ENCODE results near the gene KCNQ4. TPM values are rescaled to one million over a fixed set of nuclear protein-coding genes. Genes with fewer than 3 reads are reported as not detected.

KCNQ4 gene
- total and polyA plus RNA-seq, 10 of the 15 experiments (the other 5 are each of a cell fraction or from before 2014, with no cell fraction given) = 0.04 to 0.18 (median 0.08) TPM; not detected in 2

- H2AFZ ChIP-seq (ENCODE audit: control insufficient read depth, low read depth, low read length) = no peak overlapping the region
- BruUV-seq (replicated peaks) = no TSS peak
- TF ChIP-seq, protein P1, sequence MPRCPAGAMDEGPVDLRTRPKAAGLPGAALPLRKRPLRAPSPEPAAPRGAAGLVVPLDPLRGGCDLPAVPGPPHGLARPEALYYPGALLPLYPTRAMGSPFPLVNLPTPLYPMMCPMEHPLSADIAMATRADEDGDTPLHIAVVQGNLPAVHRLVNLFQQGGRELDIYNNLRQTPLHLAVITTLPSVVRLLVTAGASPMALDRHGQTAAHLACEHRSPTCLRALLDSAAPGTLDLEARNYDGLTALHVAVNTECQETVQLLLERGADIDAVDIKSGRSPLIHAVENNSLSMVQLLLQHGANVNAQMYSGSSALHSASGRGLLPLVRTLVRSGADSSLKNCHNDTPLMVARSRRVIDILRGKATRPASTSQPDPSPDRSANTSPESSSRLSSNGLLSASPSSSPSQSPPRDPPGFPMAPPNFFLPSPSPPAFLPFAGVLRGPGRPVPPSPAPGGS (IDR thresholded peaks at IDR 0.05; ENCODE audit: borderline replicate concordance, insufficient read depth, low read depth, low read length, poor library complexity, severe bottlenecking) = no peak
- TF ChIP-seq FOS (IDR thresholded peaks at IDR 0.05; ENCODE audit: borderline replicate concordance, extremely low read depth, insufficient read length) (no peak), TCF3 (IDR thresholded peaks at IDR 0.05; ENCODE audit: borderline replicate concordance, insufficient read depth, low read depth, low read length) (no peak), MYC (IDR thresholded peaks at IDR 0.05; ENCODE audit: insufficient read depth, insufficient read length, insufficient replicate concordance, low read length, severe bottlenecking) (no peak), JUND (IDR thresholded peaks at IDR 0.05; ENCODE audit: low read depth, low read length) (no peak), MEF2A (IDR thresholded peaks at IDR 0.05; ENCODE audit: insufficient read depth, low read depth, low read length) (no peak), TARDBP (IDR thresholded peaks at IDR 0.05; ENCODE audit: borderline replicate concordance) (no peak), YBX1 (IDR thresholded peaks at IDR 0.05) (no peak), BACH1 (IDR thresholded peaks at IDR 0.05; ENCODE audit: borderline replicate concordance) (no peak)
- TF ChIP-seq, protein P2, sequence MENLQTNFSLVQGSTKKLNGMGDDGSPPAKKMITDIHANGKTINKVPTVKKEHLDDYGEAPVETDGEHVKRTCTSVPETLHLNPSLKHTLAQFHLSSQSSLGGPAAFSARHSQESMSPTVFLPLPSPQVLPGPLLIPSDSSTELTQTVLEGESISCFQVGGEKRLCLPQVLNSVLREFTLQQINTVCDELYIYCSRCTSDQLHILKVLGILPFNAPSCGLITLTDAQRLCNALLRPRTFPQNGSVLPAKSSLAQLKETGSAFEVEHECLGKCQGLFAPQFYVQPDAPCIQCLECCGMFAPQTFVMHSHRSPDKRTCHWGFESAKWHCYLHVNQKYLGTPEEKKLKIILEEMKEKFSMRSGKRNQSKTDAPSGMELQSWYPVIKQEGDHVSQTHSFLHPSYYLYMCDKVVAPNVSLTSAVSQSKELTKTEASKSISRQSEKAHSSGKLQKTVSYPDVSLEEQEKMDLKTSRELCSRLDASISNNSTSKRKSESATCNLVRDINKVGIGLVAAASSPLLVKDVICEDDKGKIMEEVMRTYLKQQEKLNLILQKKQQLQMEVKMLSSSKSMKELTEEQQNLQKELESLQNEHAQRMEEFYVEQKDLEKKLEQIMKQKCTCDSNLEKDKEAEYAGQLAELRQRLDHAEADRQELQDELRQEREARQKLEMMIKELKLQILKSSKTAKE (IDR thresholded peaks at IDR 0.05; ENCODE audit: low read depth, poor library complexity, severe bottlenecking) = no peak
- TF ChIP-seq, protein P3, sequence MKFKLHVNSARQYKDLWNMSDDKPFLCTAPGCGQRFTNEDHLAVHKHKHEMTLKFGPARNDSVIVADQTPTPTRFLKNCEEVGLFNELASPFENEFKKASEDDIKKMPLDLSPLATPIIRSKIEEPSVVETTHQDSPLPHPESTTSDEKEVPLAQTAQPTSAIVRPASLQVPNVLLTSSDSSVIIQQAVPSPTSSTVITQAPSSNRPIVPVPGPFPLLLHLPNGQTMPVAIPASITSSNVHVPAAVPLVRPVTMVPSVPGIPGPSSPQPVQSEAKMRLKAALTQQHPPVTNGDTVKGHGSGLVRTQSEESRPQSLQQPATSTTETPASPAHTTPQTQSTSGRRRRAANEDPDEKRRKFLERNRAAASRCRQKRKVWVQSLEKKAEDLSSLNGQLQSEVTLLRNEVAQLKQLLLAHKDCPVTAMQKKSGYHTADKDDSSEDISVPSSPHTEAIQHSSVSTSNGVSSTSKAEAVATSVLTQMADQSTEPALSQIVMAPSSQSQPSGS (IDR thresholded peaks at IDR 0.05; ENCODE audit: low read length) = no peak
- peaks cover 3% of the 10 kb centered on the region; the same call in 1 of the 2 replicates for H3K4me1 ChIP-seq (ENCODE audit: control insufficient read depth, insufficient read depth, low read length)
- ChIA-PET SMC1A (ENCODE audit: uncharacterized antibody, unreplicated experiment) (interaction anchor here (0.9 to 2.5 kb wide), 5 partner anchors 10 to 26 kb away, joined by 3 to 12 read pairs (median 3); no protein-coding TSS in a partner anchor), POLR2A (interaction anchor here (0.6 to 0.7 kb wide), 3 partner anchors 13 to 104 kb away, joined by 3 read pairs; no protein-coding TSS in a partner anchor), CTCF (interaction anchor here (1.4 kb wide), 1 partner anchor 34 kb away, joined by 3 read pairs; no protein-coding TSS in a partner anchor), RAD21 (ENCODE audit: unreplicated experiment) (interaction anchor here (0.5 to 1.1 kb wide), 3 partner anchors 13 to 111 kb away, joined by 3 to 5 read pairs (median 4); no protein-coding TSS in a partner anchor)
- in situ Hi-C loops (cut with MboI) = no loop called here
- H4K20me1 ChIP-seq (ENCODE audit: control insufficient read depth, insufficient read depth) = no peaks in the 10 kb centered on the region
- no peak overlapping the region for H3K4me2 ChIP-seq (ENCODE audit: control insufficient read depth, insufficient read depth)
- no peak overlapping the region for H3K4me3 ChIP-seq
- peaks cover 30% of the 10 kb centered on the region for H3K79me2 ChIP-seq (ENCODE audit: control insufficient read depth, insufficient read depth, low read length)
- no peaks in the 10 kb centered on the region for H3K9me3 ChIP-seq (replicated peaks; ENCODE audit: control insufficient read depth, insufficient read depth, low read length)
- DNase-seq (ENCODE audit: low read depth, low spot score) (no peak), ATAC-seq (no peak), FAIRE-seq (no peak)
- no peak overlapping the region for H3K27ac ChIP-seq (ENCODE audit: control insufficient read depth, insufficient read depth)
- H3K36me3 ChIP-seq (ENCODE audit: control insufficient read depth in 2 of 2, insufficient read depth in 2 of 2, low read length in 1 of 2) = peaks cover 8 to 27% of the 10 kb centered on the region in 2 experiments
- no peak overlapping the region for H3K9ac ChIP-seq (ENCODE audit: control insufficient read depth, insufficient read depth, low read length)
- WGBS (ENCODE audit: insufficient coverage, insufficient replicate concordance, low lambda C conversion rate, missing lambda C conversion rate) = 92% methylated on average over 6 of the region's 6 CpGs
- no peaks in the 10 kb centered on the region for H3K27me3 ChIP-seq (replicated peaks in 1 of 2; ENCODE audit: control insufficient read depth in 2 of 2, insufficient read depth in 2 of 2, low read length in 1 of 2)
- intact Hi-C loops (cut with micrococcal nuclease; ENCODE audit: unreplicated experiment) = no loop called here
These were observed 43.3 kb upstream of the KCNQ4 start for GRCh38 chr1:40740039-40740996.

Measured in GM12878 (cell line).